OCI-LY3 (cell line): ENCODE data around the gene PLP2.

Experiments used
- CTCF ChIP-seq: fragments of 200-600, 300-600 bp; sonication (generic); IDR thresholded peaks from 2 replicates; pipeline ENCODE4 v1.5.1; 2014; ENCODE audit warnings: antibody characterized with exemption, low read length, low read depth
- EZH2phosphoT487 ChIP-seq: fragments of 200-600 bp; shearing (Covaris generic); IDR thresholded peaks from 2 replicates; pipeline ENCODE4 v1.6.1; 2018; ENCODE audit warnings: antibody characterized with exemption, mixed run types, low read depth

DNA sequence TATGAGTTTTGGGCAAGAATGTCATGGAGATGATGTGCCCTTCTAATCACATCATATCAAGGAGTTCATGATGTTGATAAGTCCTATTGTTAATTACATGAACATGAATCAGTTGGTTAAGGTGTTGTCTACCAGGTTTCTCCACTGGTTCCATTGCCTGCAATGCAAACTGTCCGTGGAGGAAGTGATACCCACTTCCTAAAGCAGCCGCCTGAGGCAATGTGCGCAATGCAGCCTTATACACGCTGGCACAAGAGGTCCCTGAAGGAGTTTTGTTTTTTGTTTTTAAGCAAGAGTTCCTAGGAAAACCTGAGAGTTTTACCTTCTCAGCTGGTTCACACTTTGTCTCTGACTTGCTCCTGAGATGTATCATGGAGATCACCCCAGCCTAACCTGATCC lies 42.3 kb upstream of the PLP2 start:
- no peak for TF ChIP-seq CTCF
- no peak for TF ChIP-seq EZH2phosphoT487
